IMR-90 (cell line): ENCODE results near the gene CENPK. TPM values are rescaled to one million over a fixed set of nuclear protein-coding genes. Genes with fewer than 3 reads are reported as not detected.
A peak's percentile ranks its signal among the peaks of the same experiment; 100 is the strongest.

Experiments
- ATAC-seq: fragments of 200-7000 bp; cut with Tn5 transposase; 2 replicates; pipeline ENCODE4 v1.9.1; 2020; ENCODE audit warnings: low read depth, mild to moderate bottlenecking, moderate library complexity
- BruUV-seq: library from RNA; stranded (reverse); fragments of 400-500 nt; replicated peaks from 2 replicates; lab custom pipeline; 2021; lab: Mats Ljungman, UMichigan
- CTCF ChIA-PET: fragments of 300-600 bp; formaldehyde crosslinking; extraction: SDS; loops from one replicate; lab custom pipeline; 2021; ENCODE audit warnings: antibody characterized with exemption; lab: Yijun Ruan, JAX
- POLR2A ChIA-PET: fragments of 300-600 bp; sonication (Branson Sonifier 250); formaldehyde crosslinking; loops from one replicate; lab custom pipeline; 2022; ENCODE audit warnings: antibody characterized with exemption; ENCODE audit not compliant: unreplicated experiment; lab: Charles Lee
- DNase-seq: peaks from one replicate; pipeline ENCODE4 v3.0.0; 2013
- H2AFZ ChIP-seq: replicated peaks from 2 replicates; pipeline ENCODE3; 2013; ENCODE audit warnings: low read length, mild to moderate bottlenecking; ENCODE audit not compliant: poor library complexity
- H2AK5ac ChIP-seq: 2 replicates; pipeline ENCODE4 v1.6.1; 2013; ENCODE audit warnings: low read depth, low read length, inconsistent platforms
- H2AK9ac ChIP-seq: replicated peaks from 2 replicates; pipeline ENCODE3; 2013; ENCODE audit warnings: mild to moderate bottlenecking, low read depth, low read length, moderate library complexity; ENCODE audit not compliant: poor library complexity
- H2BK120ac ChIP-seq: 2 replicates; pipeline ENCODE4 v1.6.1; 2013; ENCODE audit warnings: low read depth, low read length, inconsistent platforms
- H2BK15ac ChIP-seq: 3 replicates; pipeline ENCODE4 v1.6.1; 2013; ENCODE audit warnings: low read depth, low read length, inconsistent platforms
- H2BK20ac ChIP-seq: 2 replicates; pipeline ENCODE4 v1.6.1; 2013; ENCODE audit warnings: low read depth, mild to moderate bottlenecking, inconsistent platforms, low read length, moderate library complexity
- H2BK5ac ChIP-seq: 2 replicates; pipeline ENCODE4 v1.6.1; 2013; ENCODE audit warnings: mild to moderate bottlenecking, low read depth, low read length, inconsistent platforms; ENCODE audit not compliant: poor library complexity, severe bottlenecking
- H3K14ac ChIP-seq: replicated peaks from 2 replicates; pipeline ENCODE4 v1.6.1; 2013; ENCODE audit warnings: low read depth, low read length, inconsistent platforms
- H3K18ac ChIP-seq: 2 replicates; pipeline ENCODE4 v1.6.1; 2013; ENCODE audit warnings: low read depth, low read length, control low read depth
- H3K23ac ChIP-seq: 2 replicates; pipeline ENCODE4 v1.6.1; 2013; ENCODE audit warnings: low read depth, low read length, inconsistent platforms
- H3K27ac ChIP-seq: 2 replicates; pipeline ENCODE4 v1.5.1; 2013; ENCODE audit warnings: mild to moderate bottlenecking, control low read depth, low read length; ENCODE audit not compliant: insufficient read depth
- H3K27me3 ChIP-seq: 2 replicates; pipeline ENCODE4 v1.6.1; 2013; ENCODE audit warnings: low read length; ENCODE audit not compliant: control insufficient read depth, insufficient read depth
- H3K36me3 ChIP-seq: 2 replicates; pipeline ENCODE4 v1.6.1; 2013; ENCODE audit warnings: low read length, mixed read lengths; ENCODE audit not compliant: control insufficient read depth, insufficient read depth
- H3K4ac ChIP-seq: 2 replicates; pipeline ENCODE4 v1.6.1; 2013; ENCODE audit warnings: low read depth, low read length, inconsistent platforms
- H3K4me1 ChIP-seq: 2 replicates; pipeline ENCODE4 v1.6.1; 2013; ENCODE audit warnings: low read length, mixed read lengths; ENCODE audit not compliant: control insufficient read depth, insufficient read depth
- H3K4me2 ChIP-seq: 2 replicates; pipeline ENCODE4 v1.6.1; 2013; ENCODE audit warnings: low read depth, mild to moderate bottlenecking, control low read depth, low read length, moderate library complexity
- H3K4me3 ChIP-seq: 2 replicates; pipeline ENCODE4 v1.5.1; 2013; ENCODE audit warnings: low read depth, mild to moderate bottlenecking, control low read depth, low read length, moderate library complexity; ENCODE audit not compliant: insufficient read depth
- H3K56ac ChIP-seq: 2 replicates; pipeline ENCODE4 v1.6.1; 2013; ENCODE audit warnings: low read length, inconsistent platforms; ENCODE audit not compliant: insufficient read depth; ENCODE audit errors: extremely low read depth
- H3K79me1 ChIP-seq, 2 experiments: 2 replicates each; pipeline ENCODE4 v1.6.1; 2013; ENCODE audit warnings: low read length in 2 of 2, inconsistent platforms in 1 of 2, low read depth in 1 of 2
- H3K9ac ChIP-seq: 2 replicates; pipeline ENCODE4 v1.6.1; 2013; ENCODE audit warnings: low read depth, low read length, control low read depth
- H3K9me1 ChIP-seq: 2 replicates; pipeline ENCODE4 v1.6.1; 2013; ENCODE audit warnings: low read length, inconsistent platforms; ENCODE audit not compliant: insufficient read depth
- H3K9me3 ChIP-seq: 2 replicates; pipeline ENCODE4 v1.6.1; 2013; ENCODE audit warnings: low read length; ENCODE audit not compliant: control insufficient read depth, insufficient read depth
- H4K20me1 ChIP-seq: 2 replicates; pipeline ENCODE4 v1.6.1; 2013; ENCODE audit warnings: low read length, inconsistent platforms; ENCODE audit not compliant: insufficient read depth
- H4K5ac ChIP-seq: 2 replicates; pipeline ENCODE4 v1.6.1; 2013; ENCODE audit warnings: mild to moderate bottlenecking, low read depth, low read length, control low read depth
- H4K8ac ChIP-seq, 2 experiments: 2 replicates each; pipeline ENCODE4 v1.6.1; 2013; ENCODE audit warnings: low read depth in 2 of 2, low read length in 2 of 2, control low read depth in 1 of 2, inconsistent platforms in 1 of 2
- H4K91ac ChIP-seq: 2 replicates; pipeline ENCODE4 v1.6.1; 2013; ENCODE audit warnings: low read depth, low read length, inconsistent platforms; ENCODE audit not compliant: insufficient read depth
- BHLHE40 ChIP-seq: fragments of 150-350 bp; IDR thresholded peaks from 2 replicates; pipeline ENCODE4 v1.6.1; 2016; ENCODE audit warnings: mild to moderate bottlenecking, low read depth, low read length
- CEBPB ChIP-seq: IDR thresholded peaks from 2 replicates; pipeline ENCODE4 v1.6.1; 2012; ENCODE audit warnings: low read depth, low read length, improper control_type of control experiment
- CHD1 ChIP-seq: IDR thresholded peaks from 2 replicates; pipeline ENCODE4 v1.6.1; 2012; ENCODE audit warnings: low read depth, low read length, improper control_type of control experiment
- ELK1 ChIP-seq: fragments of 150-350 bp; IDR thresholded peaks from 2 replicates; pipeline ENCODE4 v1.6.1; 2016; ENCODE audit warnings: low read depth, mild to moderate bottlenecking, low read length, moderate library complexity, borderline replicate concordance
- FOS ChIP-seq: fragments of 150-350 bp; IDR thresholded peaks from 2 replicates; pipeline ENCODE4 v1.6.1; 2016; ENCODE audit warnings: low read depth, low read length
- MAFK ChIP-seq: IDR thresholded peaks from 2 replicates; pipeline ENCODE4 v1.6.1; 2012; ENCODE audit warnings: low read depth, low read length, improper control_type of control experiment
- MAZ ChIP-seq: IDR thresholded peaks from 2 replicates; pipeline ENCODE4 v1.6.1; 2012; ENCODE audit warnings: low read depth, mild to moderate bottlenecking, low read length, improper control_type of control experiment, moderate library complexity, borderline replicate concordance
- MXI1 ChIP-seq: IDR thresholded peaks from 2 replicates; pipeline ENCODE4 v1.6.1; 2012; ENCODE audit warnings: low read depth, mild to moderate bottlenecking, low read length, moderate library complexity, borderline replicate concordance
- NFE2L2 ChIP-seq: fragments of 150-350 bp; IDR thresholded peaks from 2 replicates; pipeline ENCODE4 v1.6.1; 2016; ENCODE audit warnings: low read depth, mild to moderate bottlenecking, low read length
- POLR2A ChIP-seq: IDR thresholded peaks from 2 replicates; pipeline ENCODE4 v1.6.1; 2012; ENCODE audit warnings: mild to moderate bottlenecking, low read depth, low read length
- RAD21 ChIP-seq: IDR thresholded peaks from 2 replicates; pipeline ENCODE4 v1.6.1; 2012; ENCODE audit warnings: low read length, improper control_type of control experiment
- RCOR1 ChIP-seq: IDR thresholded peaks from 2 replicates; pipeline ENCODE4 v1.6.1; 2012; ENCODE audit warnings: mild to moderate bottlenecking, low read length, improper control_type of control experiment; ENCODE audit not compliant: insufficient replicate concordance
- RFX5 ChIP-seq: IDR thresholded peaks from 2 replicates; pipeline ENCODE4 v1.8.0; 2012; ENCODE audit warnings: low read depth, mild to moderate bottlenecking, low read length, moderate library complexity
- SMC3 ChIP-seq: fragments of 150-350 bp; IDR thresholded peaks from 2 replicates; pipeline ENCODE4 v1.6.1; 2016; ENCODE audit warnings: low read depth, mild to moderate bottlenecking, antibody characterized with exemption, low read length, moderate library complexity
- USF2 ChIP-seq: fragments of 150-350 bp; IDR thresholded peaks from 2 replicates; pipeline ENCODE4 v1.6.1; 2017; ENCODE audit warnings: mild to moderate bottlenecking, antibody characterized with exemption, low read length, low read depth
- WGBS, 2 experiments: methylation state at CpG; one replicate each; pipeline versions ENCODE4 v1.1.5 to v1.1.7; 2013; ENCODE audit warnings: missing lambda C conversion rate in 2 of 2; ENCODE audit not compliant: insufficient read length in 1 of 2; ENCODE audit errors: extremely low coverage in 2 of 2; 5-methylcytosine and 5-hydroxymethylcytosine counted together
- dilution Hi-C: fragments of 300-500 bp; cut with HindIII; formaldehyde crosslinking; loops from one replicate; pipeline ENCODE4 v1.14.3; 2018; ENCODE audit warnings: low sequenced_read_pairs; ENCODE audit not compliant: unreplicated experiment
- in situ Hi-C: fragments of 300-500 bp; cut with MboI; formaldehyde crosslinking; loops from 3 replicates; pipeline ENCODE4 v1.14.3; 2019; ENCODE audit warnings: low sequenced_read_pairs, inconsistent platforms, mixed read lengths
- intact Hi-C: fragments of 100-400 bp; cut with micrococcal nuclease; formaldehyde crosslinking; loops from 2 replicates; pipeline ENCODE4 v1.10.0; 2022
- polyA plus RNA-seq, 3 experiments: library from polyadenylated mRNA; depleted of rRNA; stranded (reverse); fragments of >200 nt; gene quantifications; 2 replicates each; pipeline ENCODE4 v1.2.3, GENCODE V29; 2012; ENCODE audit warnings: low replicate concordance in 1 of 3
- total RNA-seq: library from RNA; depleted of rRNA; stranded (reverse); fragments of >200 nt; gene quantifications from 2 replicates; pipeline ENCODE4 v1.2.3, GENCODE V29; 2012

Gene CENPK
- total and polyA plus RNA-seq, 2 of the 4 experiments (the other 2 are of a cell fraction), result 5.6 to 9.4 TPM

- Histone ChIP-seq H4K5ac (peak within 1 kb of the TSS; percentile 92), H3K27me3 (no peaks in the 10 kb centered on the region), H2AK9ac (peak within 1 kb of the TSS; percentile 20), H3K4me3 (peak within 1 kb of the TSS; percentile 88), H3K9me1 (no peaks in the 10 kb centered on the region), H4K91ac (peak within 1 kb of the TSS; percentile 91), H3K9ac (peak within 1 kb of the TSS; percentile 98), H3K4me2 (peak within 1 kb of the TSS; percentile 100), H2AFZ (peak within 1 kb of the TSS; percentile 79), H2BK5ac (peak within 1 kb of the TSS; percentile 98), H3K14ac (peak within 1 kb of the TSS; percentile 99), H3K18ac (peak within 1 kb of the TSS; percentile 100), H3K9me3 (no peaks in the 10 kb centered on the region), H3K27ac (peak within 1 kb of the TSS; percentile 96), H3K23ac (peak within 1 kb of the TSS; percentile 99), H3K79me1 (peaks cover 0 to 8% of the 10 kb centered on the region in 2 experiments; a peak in 1 of 4 replicates), H3K4me1 (peaks cover 2% of the 10 kb centered on the region; the same call in 1 of the 2 replicates), H3K4ac (peak within 1 kb of the TSS; percentile 96), H4K20me1 (no peaks in the 10 kb centered on the region), H3K36me3 (no peaks in the 10 kb centered on the region), H3K56ac (peak within 1 kb of the TSS; percentile 97), H2BK120ac (peak within 1 kb of the TSS; percentile 98), H2BK15ac (peak within 1 kb of the TSS; percentile 45), H4K8ac (peak within 1 kb of the TSS; percentile 68 to 95), H2AK5ac (peak within 1 kb of the TSS; percentile 59; the same call in 1 of the 2 replicates), H2BK20ac (peak within 1 kb of the TSS; percentile 96; the same call in 1 of the 2 replicates)
- dilution Hi-C loops (no loop called here), intact Hi-C loops (loop anchor here (1.0 to 5.0 kb wide), 5 partner anchors 283 to 847 kb away; no protein-coding TSS in a partner anchor), in situ Hi-C loops (loop anchor here (5.0 to 10.0 kb wide), 5 partner anchors 284 to 847 kb away; no protein-coding TSS in a partner anchor)
- DNase-seq, result peak; percentile 99
- ChIA-PET CTCF (interaction anchor here (0.5 to 2.2 kb wide), 8 partner anchors 218 to 697 kb away, joined by 3 to 10 read pairs (median 4); no protein-coding TSS in a partner anchor), POLR2A (interaction anchor here (0.6 to 1.3 kb wide), 6 partner anchors 16 to 388 kb away, joined by 3 to 11 read pairs (median 4); no protein-coding TSS in a partner anchor)
- WGBS, 2 experiments, result no CpG with 5 or more reads among the region's 12 CpGs
- peak; percentile 85 for ATAC-seq
- BruUV-seq, result no TSS peak
- TF ChIP-seq ELK1 (no peak), MXI1 (peak; percentile 81), MAZ (peak; percentile 40; the same call in 1 of the 2 replicates), MAFK (no peak), RCOR1 (no peak), CHD1 (no peak; the same call in 1 of the 2 replicates), POLR2A (peak; percentile 76; the same call in 1 of the 2 replicates), NFE2L2 (no peak), FOS (peak; percentile 53), CEBPB (peak; percentile 57), RAD21 (no peak), SMC3 (no peak), RFX5 (no peak), BHLHE40 (peak; percentile 99), USF2 (peak; percentile 97)
These were observed 81.2 kb downstream of the CENPK start, which contains the start of gene ADAMTS6 for GRCh38 chr5:65481635-65482295. Gene ADAMTS6 (minus strand): TSS chr5:65481920. CDS start chr5:65473673, 8,247 bp downstream.
